CD4-positive, alpha-beta T cell (primary cell): Measurements from ENCODE around the gene KRTAP5-1. TPM values are rescaled to one million over a fixed set of nuclear protein-coding genes. Genes with fewer than 3 reads are reported as not detected.
"Not testable (repeated sequence)": the region's sequence is repeated elsewhere in the genome, so short reads cannot be mapped to it uniquely, and the experiment has no call there.

Experiments
- ATAC-seq: fragments of 200-7000 bp; cut with Tn5 transposase; one replicate; pipeline ENCODE4 v1.10.0; 2022; ENCODE audit warnings: mild to moderate bottlenecking; ENCODE audit not compliant: poor library complexity
- CTCF ChIA-PET: fragments of 350-600 bp; sonication (Branson Sonifier 250); formaldehyde crosslinking; loops from one replicate; lab custom pipeline; 2021; ENCODE audit warnings: antibody characterized with exemption, inconsistent platforms; lab: Charles Lee
- POLR2A ChIA-PET: fragments of 350-600 bp; sonication (Branson Sonifier 250); formaldehyde crosslinking; loops from one replicate; lab custom pipeline; 2021; ENCODE audit warnings: antibody characterized with exemption, inconsistent platforms; lab: Charles Lee
- DNase-seq, 14 experiments: peaks; one replicate each; pipeline ENCODE4 v3.0.0-alpha.2; 2013 to 2020; ENCODE audit warnings: mixed read lengths in 2 of 14
- H3K27ac ChIP-seq, 2 donors: one replicate each; pipeline versions ENCODE4 v1.5.1 to v1.7.0; 2013; ENCODE audit warnings: low read length in 2 of 2, low read depth in 1 of 2, mild to moderate bottlenecking in 1 of 2
- H3K27me3 ChIP-seq, 2 experiments: 1 replicate in 1 of 2; 2 replicates in 1 of 2; pipeline versions ENCODE4 v1.6.1 to v1.7.0; 2013; ENCODE audit warnings: low read length in 2 of 2, control low read depth in 1 of 2, mild to moderate bottlenecking in 1 of 2, moderate library complexity in 1 of 2; ENCODE audit not compliant: insufficient read depth in 2 of 2, control insufficient read depth in 1 of 2
- H3K36me3 ChIP-seq: one replicate; pipeline ENCODE4 v1.6.1; 2013; ENCODE audit warnings: low read length, control low read depth; ENCODE audit not compliant: insufficient read depth
- H3K4me1 ChIP-seq: one replicate; pipeline ENCODE4 v1.6.1; 2013; ENCODE audit warnings: low read length, control low read depth; ENCODE audit not compliant: insufficient read depth
- H3K4me3 ChIP-seq: one replicate; pipeline ENCODE4 v1.5.1; 2013; ENCODE audit warnings: mild to moderate bottlenecking, low read length, moderate library complexity
- H3K9me3 ChIP-seq, 2 experiments: 1 replicate in 1 of 2; 2 replicates in 1 of 2; pipeline versions ENCODE4 v1.6.1 to v1.7.0; 2013; ENCODE audit warnings: low read length in 2 of 2, mild to moderate bottlenecking in 2 of 2, control low read depth in 1 of 2, moderate library complexity in 1 of 2; ENCODE audit not compliant: control insufficient read depth in 1 of 2, insufficient read depth in 1 of 2
- H3K27ac Mint-ChIP-seq: one replicate; pipeline ENCODE4 v1.8.0; 2020; ENCODE audit warnings: mixed read lengths
- H3K27me3 Mint-ChIP-seq: one replicate; pipeline ENCODE4 v1.8.0; 2021; ENCODE audit warnings: mixed read lengths
- H3K36me3 Mint-ChIP-seq: one replicate; pipeline ENCODE4 v1.8.0; 2021; ENCODE audit warnings: low read depth, mixed read lengths
- H3K4me1 Mint-ChIP-seq: one replicate; pipeline ENCODE4 v1.8.0; 2021; ENCODE audit warnings: low read depth, mixed read lengths
- H3K4me3 Mint-ChIP-seq: one replicate; pipeline ENCODE4 v1.8.0; 2020; ENCODE audit warnings: mild to moderate bottlenecking, mixed read lengths
- H3K9me3 Mint-ChIP-seq: one replicate; pipeline ENCODE4 v1.8.0; 2020; ENCODE audit warnings: mixed read lengths
- intact Hi-C, 2 experiments: fragments of 100-400 bp; cut with DNase I in 1 of 2; cut with micrococcal nuclease in 1 of 2; formaldehyde crosslinking; loops; one replicate each; pipeline versions ENCODE4 v1.15.1 to v1.9.0; 2023 to 2025; cut with DNase I, micrococcal nuclease
- polyA plus RNA-seq, 2 donors: library from polyadenylated mRNA; unstranded; fragments of 120-200 nt; gene quantifications; one replicate each; pipeline ENCODE4 v1.2.1, GENCODE V29; 2013
- total RNA-seq, 174 experiments: library from RNA in 2 of 174; stranded (reverse) in 2 of 174; gene quantifications; one replicate each; pipeline ENCODE4 v1.2.3 and lab custom pipeline; 2021 to 2026
- TF ChIP-seq, protein P1 (sequence below): fragments of 200-600 bp; IDR thresholded peaks from one replicate; pipeline ENCODE4 v1.8.0; 2022; ENCODE audit warnings: antibody characterized with exemption, mild to moderate bottlenecking

KRTAP5-1 gene
- not detected for total RNA-seq
- 0.58 TPM for polyA plus RNA-seq (2013, experiment 1 of 2)
- 1.3 TPM for polyA plus RNA-seq (2013, experiment 2 of 2)
- 0 to 0.18 (median 0) reads per million in 172 experiments for total RNA-seq (lab: John Stamatoyannopoulos, UW)

DNA sequence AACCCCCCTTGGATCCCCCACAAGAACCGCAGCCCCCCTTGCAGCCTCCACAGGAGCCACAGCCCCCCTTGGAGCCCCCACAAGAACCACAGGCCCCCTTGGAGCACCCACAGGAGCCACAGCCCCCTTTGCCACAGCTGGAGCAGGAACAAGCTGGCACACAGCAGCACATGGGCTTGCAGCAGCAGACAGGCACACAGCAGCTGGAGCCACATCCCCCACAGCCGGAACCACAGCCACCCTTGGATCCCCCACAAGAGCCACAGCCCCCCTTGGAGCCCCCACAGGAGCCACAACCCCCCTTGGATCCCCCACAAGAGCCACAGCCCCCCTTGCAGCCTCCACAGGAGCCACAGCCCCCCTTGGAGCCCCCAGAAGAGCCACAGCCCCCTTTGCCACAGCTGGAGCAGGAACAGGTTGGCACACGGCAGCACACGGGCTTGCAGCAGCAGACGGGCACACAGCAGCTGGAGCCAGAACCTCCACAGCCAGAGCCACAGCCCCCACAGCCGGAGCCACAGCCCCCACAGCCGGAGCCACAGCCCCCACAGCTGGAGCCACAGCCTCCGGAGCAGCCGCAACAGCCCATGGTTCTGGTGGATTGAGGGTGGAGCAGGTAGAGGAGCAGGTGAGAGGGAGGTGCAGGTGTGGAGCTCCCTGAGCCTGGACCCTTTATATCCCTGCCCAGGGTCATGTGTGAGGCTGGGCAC is at the start of gene KRTAP5-1:
Gene KRTAP5-1 (minus strand): TSS at position 623 of the 710 bp plus-strand sequence. CDS start 34 bp downstream, at position 589.
- H3K9me3 ChIP-seq, H3K27me3 ChIP-seq, H3K4me3 ChIP-seq, ATAC-seq, CTCF ChIA-PET, H3K4me3 Mint-ChIP-seq, H3K27ac Mint-ChIP-seq, H3K27me3 Mint-ChIP-seq, H3K36me3 ChIP-seq, H3K9me3 Mint-ChIP-seq, H3K27ac ChIP-seq, intact Hi-C loops, DNase-seq, H3K36me3 Mint-ChIP-seq: not testable (repeated sequence)
- H3K4me1 ChIP-seq, result peaks cover 50% of the 10 kb centered on the region
- POLR2A ChIA-PET, result interaction anchor here (1.0 kb wide), 1 partner anchor 10 kb away, joined by 4 read pairs; no protein-coding TSS in a partner anchor
- peaks cover 16% of the 10 kb centered on the region for H3K4me1 Mint-ChIP-seq

DNA sequence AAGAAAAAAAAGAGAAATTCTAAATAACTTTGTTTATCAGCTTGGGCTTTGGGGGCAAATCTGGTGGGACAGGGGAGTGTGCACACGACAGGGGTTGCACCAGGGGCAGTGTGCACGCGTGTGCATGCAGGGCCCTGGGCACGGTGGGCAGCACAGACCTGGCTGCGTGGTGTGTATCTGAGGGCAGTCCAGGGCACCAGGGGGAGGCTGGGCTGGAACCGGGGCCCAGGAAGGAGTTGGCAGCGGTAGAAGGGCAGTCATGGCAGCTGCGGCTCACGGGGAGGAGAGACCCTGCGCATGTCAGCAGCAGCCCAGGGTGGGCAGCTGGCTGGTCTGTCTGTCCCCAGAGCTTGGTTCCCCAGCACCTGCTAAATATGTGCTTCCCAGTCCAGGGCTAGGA is 48.8 kb upstream of the KRTAP5-1 start:
- peaks cover 46% of the 10 kb centered on the region for H3K27me3 Mint-ChIP-seq
- H3K36me3 ChIP-seq, result no peaks in the 10 kb centered on the region
- H3K27ac ChIP-seq, result no peak overlapping the region
- H3K36me3 Mint-ChIP-seq, result no peaks in the 10 kb centered on the region
- peaks cover 9% of the 10 kb centered on the region for H3K4me1 Mint-ChIP-seq
- no peaks in the 10 kb centered on the region for H3K9me3 ChIP-seq
- no peak overlapping the region for H3K4me3 Mint-ChIP-seq
- no peak for DNase-seq
- ChIA-PET CTCF (no interaction called here), POLR2A (no interaction called here)
- TF ChIP-seq, protein P1, sequence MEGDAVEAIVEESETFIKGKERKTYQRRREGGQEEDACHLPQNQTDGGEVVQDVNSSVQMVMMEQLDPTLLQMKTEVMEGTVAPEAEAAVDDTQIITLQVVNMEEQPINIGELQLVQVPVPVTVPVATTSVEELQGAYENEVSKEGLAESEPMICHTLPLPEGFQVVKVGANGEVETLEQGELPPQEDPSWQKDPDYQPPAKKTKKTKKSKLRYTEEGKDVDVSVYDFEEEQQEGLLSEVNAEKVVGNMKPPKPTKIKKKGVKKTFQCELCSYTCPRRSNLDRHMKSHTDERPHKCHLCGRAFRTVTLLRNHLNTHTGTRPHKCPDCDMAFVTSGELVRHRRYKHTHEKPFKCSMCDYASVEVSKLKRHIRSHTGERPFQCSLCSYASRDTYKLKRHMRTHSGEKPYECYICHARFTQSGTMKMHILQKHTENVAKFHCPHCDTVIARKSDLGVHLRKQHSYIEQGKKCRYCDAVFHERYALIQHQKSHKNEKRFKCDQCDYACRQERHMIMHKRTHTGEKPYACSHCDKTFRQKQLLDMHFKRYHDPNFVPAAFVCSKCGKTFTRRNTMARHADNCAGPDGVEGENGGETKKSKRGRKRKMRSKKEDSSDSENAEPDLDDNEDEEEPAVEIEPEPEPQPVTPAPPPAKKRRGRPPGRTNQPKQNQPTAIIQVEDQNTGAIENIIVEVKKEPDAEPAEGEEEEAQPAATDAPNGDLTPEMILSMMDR, result no peak
- no peak overlapping the region for H3K27ac Mint-ChIP-seq
- peaks cover 12 to 17% of the 10 kb centered on the region in 2 experiments for H3K27me3 ChIP-seq
- intact Hi-C loops, result no loop called here
- peaks cover 5% of the 10 kb centered on the region for H3K4me1 ChIP-seq
- H3K4me3 ChIP-seq, result no peak overlapping the region
- no peaks in the 10 kb centered on the region for H3K9me3 Mint-ChIP-seq
- no peak for ATAC-seq

GRCh38 chr11:1632053-1632714 is 47.1 kb upstream of the KRTAP5-1 start:
- CTCF ChIA-PET, result interaction anchor here (2.1 kb wide), 1 partner anchor 20 kb away, joined by 5 read pairs; no protein-coding TSS in a partner anchor
- H3K9me3 ChIP-seq, result no peaks in the 10 kb centered on the region
- POLR2A ChIA-PET, result no interaction called here
- no peak overlapping the region for H3K4me3 ChIP-seq
- Mint-ChIP-seq H3K4me1 (peaks cover 10% of the 10 kb centered on the region), H3K27ac (no peak overlapping the region), H3K9me3 (no peaks in the 10 kb centered on the region), H3K36me3 (no peaks in the 10 kb centered on the region), H3K27me3 (peaks cover 50% of the 10 kb centered on the region), H3K4me3 (no peak overlapping the region)
- H3K27ac ChIP-seq, result no peak overlapping the region
- no peak for ATAC-seq
- peaks cover 10% of the 10 kb centered on the region for H3K4me1 ChIP-seq
- intact Hi-C loops, result no loop called here
- no peak for DNase-seq
- no peaks in the 10 kb centered on the region for H3K36me3 ChIP-seq
- peaks cover 12 to 17% of the 10 kb centered on the region in 2 experiments for H3K27me3 ChIP-seq
- TF ChIP-seq, protein P1, result no peak
